ENCODE measurements around the gene STAB1.

DNA sequence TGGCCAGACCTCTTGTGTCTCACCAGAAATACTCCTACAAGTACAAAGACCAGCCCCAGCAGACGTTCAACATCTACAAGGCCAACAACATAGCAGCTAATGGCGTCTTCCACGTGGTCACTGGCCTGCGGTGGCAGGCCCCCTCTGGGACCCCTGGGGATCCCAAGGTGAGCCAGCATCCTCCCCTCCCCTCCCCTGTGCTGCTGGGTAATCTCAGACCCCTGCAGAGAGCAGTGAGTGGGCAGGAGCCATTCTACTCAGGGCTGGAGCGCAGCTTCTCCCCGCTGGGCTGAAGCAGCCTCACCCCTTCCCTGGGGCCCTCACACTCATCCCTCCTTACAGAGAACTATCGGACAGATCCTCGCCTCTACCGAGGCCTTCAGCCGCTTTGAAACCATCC lies 9.8 kb downstream of the STAB1 start:
- TF ChIP-seq CTCF (IDR thresholded peaks at IDR 0.05): no peak
- TF ChIP-seq POLR2A (IDR thresholded peaks at IDR 0.05): no peak
